HS-27A (cell line): ENCODE results near the gene COTL1.
"Not testable (repeated sequence)": the region's sequence is repeated elsewhere in the genome, so short reads cannot be mapped to it uniquely, and the experiment has no call there.

Experiments used
- DNase-seq: peaks from one replicate; pipeline ENCODE4 v3.0.0-alpha.2; 2012; ENCODE audit warnings: low read depth, missing footprints

COTL1 gene

DNA sequence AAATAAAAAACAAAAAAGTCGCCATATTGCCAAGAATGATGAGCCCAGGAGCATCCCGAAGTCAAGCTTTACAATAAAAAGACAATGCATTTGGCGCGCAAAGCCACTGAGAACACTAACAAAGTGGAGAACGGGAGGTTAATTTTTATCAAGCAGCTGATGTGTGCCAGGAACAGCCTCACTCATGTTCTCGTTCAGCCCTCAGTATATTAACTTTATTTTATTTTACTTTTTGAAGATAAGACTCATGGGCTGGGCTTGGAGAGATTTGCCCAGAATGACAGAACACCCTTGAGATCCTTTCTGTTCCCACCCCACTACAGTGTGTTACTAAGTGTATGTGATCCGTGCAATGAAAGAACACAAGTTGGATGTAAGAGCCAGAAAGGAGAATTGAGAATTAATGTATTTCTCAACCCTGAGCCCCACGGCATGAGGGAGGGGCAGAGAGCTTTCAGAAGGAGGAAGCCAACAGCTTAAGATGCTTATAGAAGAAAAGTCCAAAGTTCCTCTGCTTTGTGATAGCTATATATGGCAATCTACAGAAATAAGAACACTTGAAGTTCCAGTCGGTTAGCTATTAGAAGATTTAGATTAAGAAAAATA, 48.4 kb downstream of the COTL1 start:
- DNase-seq: no peak

DNA sequence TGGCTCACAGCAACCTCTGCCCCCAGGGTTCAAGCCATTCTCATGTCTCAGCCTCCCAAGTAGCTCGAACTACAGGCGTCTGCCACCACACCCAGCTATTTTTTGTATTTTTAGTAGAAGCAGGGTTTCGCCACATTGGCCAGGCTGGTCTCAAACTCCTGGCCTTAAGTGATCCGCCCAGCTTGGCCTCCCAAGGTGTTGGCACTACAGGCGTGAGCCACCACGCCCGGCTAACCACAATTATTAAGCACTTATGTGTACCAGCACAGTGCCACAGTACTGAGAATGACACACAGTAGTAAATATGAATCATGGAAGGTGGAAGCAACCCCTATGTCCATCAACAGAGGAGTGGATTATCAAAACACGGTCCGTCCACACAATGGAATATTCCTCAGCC, 49.8 kb downstream of the COTL1 start:
- no peak for DNase-seq

DNA sequence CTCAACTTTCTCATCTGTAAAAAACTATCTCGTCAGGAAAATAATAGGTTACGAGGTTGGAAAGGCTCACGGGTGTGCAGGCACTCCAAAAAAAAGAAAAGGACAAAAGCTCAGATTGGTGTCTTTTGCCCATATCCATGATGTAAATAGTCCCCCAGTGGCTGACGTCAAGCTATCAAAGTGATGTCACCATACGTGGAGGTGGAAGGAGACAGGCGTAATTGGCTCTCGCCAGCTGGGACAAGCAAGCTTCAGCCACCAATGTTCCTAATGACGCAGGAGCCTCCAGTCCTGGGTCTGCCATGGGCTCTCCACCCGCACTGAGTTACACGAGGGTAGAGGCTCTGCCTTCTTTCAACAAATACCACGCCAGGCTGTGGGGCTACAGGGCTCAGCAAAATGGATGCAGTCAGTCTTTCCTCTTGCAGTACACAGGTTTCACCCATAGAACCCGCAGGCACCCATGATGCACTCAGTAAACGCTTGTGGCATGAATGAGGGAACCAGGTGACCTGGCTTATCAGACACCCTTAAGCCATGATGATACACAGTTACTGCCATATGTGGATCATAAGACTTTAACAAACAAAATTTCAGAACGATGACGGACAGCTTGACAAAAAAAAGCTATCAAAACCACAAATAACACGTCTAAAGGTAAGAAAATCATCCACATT, 50.5 kb downstream of the COTL1 start:
- no peak for DNase-seq

DNA sequence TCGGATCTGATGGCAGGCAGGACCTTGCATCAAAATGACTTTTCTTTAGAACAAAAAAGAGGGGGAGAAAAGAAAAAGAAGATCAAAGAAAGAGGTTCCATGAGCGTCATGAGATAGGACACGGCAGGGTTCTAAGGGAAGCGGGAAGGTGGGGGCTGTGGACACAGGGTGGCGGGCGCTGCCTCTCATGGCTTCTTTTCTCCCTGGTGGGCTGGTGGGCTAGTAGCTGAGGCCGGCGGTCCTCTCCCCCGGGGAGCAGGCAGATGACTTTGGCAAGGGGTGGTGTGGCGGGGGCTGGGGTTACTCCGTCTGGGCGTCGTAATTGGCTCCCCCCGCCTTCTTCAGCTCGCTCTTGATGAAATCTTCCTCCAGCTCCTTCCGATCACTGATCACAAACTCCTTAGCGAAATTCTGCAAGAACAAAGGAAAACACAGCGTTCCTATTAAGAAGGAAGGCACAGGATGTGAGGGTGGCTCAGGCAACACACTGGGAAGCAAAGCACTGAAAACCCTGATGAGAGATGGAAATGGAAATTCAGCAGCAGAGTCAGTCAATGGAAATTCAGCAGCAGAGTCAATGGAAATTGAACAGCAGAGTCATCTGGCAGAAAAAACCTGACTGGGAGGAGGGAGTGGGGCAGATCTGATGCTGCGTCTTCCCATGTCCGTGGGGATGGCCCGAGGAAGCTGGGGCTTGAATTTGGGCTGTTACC, 51.2 kb downstream of the COTL1 start:
- no peak for DNase-seq

DNA sequence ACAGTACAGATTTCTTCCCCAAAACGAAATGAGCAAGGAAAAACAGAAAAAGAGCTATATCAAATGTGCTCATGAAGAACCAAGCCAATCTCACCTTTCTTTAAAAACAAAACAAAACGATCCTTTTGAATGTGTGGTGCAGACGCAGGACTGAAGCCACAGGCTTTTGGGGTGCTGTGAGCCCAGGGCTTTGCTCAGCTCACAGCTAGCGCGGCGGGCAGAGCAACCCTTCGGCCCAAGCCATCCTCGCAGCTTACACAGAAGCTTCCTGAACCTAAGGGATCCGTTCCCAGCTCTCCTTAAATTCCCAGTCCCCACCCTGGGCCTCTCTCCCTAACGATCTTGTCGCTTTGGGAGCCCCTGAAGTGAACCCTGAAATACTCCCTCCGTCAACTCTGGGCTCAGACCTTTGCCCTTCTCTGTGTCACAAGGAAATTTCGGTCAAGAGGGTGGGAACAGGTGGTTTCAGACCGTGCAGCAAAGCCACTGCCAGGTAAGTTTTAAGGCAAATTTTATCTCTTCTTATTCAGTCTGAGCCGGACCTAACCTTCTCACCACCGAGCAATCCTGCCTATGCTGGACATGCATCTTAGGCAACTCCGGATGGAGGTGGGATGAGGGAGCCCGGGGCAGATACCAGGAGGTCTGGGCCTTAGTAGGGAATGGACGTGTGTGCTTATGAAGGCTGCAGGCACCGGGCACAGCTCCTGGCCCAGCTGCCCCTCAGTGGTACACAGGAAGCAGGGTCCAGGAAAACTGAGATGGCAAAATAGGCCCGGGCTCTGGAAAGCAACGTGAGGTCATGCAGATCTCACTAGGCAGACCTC, 52.0 kb downstream of the COTL1 start:
- no peak for DNase-seq

DNA sequence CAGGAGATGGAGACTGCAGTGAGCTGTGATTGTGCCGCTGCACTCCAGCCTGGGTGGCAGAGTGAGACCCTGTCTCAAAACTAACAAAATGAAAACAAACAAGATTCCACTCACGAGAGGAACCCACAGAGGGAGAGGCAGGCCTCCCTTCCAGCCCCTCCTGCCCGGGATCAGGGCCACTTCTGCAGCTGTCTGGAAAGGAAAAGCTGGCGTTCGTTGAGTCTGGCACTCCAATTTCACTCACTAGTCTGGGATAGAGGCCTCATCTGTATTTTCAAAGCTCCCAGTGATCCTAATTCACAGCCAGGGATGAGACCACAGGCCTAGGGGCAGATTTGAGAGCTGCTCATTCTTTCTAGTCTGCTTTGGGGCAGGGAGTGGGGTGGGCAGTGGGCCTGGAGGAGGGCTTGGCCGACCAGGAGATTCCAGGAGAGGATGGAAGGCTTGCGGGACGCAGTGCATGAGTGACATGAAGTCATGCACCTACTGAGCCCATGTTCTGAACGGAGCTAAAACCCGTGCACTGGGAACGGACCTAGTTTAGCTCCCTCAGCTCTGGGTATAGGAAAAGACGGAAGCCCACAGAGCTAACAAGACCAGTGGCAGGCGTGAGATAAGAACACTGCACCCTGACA, 54.0 kb downstream of the COTL1 start:
- DNase-seq: no peak

DNA sequence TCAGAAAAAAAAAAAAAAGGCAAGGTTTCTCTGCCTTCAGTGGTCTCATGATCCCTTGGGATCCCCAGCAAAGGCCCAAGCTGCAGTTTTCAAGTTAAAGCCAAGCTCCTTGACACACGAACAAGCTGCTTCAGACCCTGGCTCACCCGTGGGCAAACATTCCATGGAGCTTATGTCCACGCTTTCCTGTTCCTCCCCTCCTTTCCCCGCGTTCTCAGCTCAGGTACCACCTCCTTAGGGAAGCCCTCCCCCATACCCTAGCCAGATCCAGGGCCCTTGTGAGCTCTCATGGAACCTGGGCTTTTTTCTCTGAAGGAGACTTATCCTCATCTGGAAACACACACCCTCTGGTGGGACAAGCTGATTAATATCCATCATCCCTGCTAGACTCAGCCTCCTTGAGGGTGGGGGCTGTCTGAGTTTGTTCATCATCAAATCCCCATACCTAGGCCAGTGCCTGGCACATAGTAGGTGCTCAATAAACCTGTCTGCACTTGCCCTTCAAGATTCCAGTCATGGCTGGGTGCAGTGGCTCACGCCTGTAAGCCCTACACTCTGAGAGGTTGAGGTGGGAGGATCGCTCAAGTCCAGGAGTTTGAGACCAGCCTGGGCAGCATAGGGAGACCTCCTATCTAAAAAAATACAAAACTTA, 54.7 kb downstream of the COTL1 start:
- no peak for DNase-seq

DNA sequence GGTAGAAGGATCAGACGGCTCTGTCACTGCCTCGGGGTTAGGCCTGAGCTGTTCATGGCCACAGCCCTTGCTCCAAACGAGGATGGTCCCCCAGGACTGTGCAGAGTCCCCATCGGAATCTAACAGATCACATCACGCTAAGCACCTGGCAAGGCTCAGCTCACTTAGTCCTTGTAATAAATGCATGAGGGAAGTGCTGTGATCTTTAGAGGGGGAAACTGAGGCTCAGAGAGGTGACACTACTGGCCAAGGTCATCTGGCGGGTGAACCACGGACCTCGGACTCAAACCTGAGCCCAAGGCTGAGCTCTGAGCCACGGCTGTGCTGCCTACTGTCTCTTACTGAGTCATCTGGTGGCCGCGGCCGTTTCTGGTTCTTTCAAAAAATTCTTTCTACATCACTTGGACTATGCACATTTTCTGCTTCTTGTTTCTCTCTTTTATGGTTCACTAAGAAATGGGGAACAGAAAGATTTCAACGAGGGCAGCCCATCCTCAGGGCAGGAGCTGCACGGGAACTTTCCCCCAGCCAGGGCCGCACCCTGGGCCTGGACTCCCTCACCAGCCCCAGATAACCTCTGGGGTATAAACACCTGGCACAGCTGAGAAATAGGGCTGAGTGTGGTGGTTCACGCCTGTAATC, 55.6 kb downstream of the COTL1 start:
- no peak for DNase-seq

DNA sequence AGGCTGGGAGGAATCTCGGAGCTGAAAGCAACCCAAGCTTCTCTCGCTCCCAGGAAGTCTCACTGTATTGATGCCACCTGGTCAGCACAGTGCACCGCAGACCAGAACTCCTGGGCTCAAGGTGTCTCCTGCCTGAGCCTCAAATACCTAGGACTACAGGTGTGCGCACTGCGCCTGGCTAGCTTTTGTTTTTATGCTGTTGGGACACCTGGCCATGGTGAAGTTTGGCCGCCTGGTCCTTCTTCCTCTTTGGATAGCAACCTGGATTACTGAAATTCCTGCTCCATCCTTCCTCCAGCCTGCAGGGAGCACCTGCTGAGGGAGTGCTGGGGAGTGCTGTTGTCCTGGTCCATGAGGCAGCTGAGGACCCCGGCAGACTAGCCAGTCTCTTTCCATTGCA, 56.6 kb downstream of the COTL1 start:
- no peak for DNase-seq

DNA sequence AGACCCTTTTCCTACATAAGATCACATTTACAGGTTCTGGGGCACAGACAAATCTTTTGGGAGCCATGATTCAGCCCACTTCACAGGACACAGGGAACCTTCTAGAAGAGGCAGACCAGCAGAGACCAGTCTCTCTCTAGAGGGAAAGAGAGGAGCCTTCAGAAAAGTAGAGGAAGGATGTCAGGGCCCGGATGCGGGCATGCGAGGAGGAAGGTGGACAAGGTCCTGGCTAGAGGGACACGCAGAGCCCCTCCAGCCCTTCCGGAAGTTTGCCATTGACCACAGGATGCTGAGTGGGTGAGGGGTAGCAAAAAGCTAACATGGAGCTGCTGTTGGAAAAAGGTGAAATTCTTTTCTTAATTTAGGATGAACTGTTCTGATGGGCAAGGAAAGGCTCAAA, 57.6 kb downstream of the COTL1 start:
- no peak for DNase-seq

DNA sequence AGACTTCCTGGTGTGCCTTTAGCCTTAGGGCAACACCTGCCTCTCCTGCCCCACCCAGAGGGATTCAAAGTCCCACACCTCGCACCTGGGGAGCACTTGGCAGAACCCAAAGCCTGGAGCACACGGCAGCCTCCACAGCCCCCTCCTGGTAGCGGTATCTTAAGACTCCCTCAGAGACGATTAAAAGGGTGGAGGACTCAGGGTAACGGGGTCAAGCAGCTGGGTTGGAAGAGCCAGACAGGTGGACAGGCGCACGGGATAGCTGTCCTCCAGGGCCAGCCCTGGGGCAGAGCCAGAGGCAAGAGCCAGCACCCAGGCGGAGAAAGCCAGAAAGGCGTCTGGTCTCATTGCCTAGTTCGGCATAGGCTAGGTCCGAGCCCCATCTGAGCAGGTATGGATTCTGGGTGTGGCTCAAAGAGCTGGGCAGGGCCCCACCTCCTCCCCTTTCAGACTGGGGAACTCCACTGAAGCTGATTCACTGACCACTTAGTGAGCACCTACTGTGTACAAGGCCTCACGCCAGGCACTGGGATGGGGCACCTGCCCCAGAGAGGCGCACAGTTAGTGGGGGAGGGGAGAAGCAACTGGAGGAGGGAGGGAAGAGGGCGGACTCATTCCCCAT, 58.5 kb downstream of the COTL1 start:
- DNase-seq: no peak

DNA sequence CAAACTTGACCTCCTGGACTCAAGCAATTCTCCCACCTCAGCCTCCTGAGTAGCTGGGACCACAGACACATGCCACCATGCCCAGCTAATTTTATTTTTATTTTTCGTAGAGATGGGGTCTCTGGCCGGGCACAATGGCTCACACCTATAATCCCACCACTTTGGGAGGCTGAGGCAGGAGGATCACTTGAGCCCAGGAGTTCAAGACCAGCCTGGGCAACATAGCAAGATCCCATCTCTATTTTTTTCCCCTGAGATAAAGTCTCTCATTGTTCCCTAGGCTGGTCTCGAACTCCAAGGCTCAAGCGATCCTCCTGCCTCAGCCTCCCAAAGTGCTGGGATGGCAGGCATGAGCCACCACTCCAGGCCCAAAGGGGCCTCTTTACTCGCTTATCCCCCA, 59.0 kb downstream of the COTL1 start:
- not testable (repeated sequence) for DNase-seq

DNA sequence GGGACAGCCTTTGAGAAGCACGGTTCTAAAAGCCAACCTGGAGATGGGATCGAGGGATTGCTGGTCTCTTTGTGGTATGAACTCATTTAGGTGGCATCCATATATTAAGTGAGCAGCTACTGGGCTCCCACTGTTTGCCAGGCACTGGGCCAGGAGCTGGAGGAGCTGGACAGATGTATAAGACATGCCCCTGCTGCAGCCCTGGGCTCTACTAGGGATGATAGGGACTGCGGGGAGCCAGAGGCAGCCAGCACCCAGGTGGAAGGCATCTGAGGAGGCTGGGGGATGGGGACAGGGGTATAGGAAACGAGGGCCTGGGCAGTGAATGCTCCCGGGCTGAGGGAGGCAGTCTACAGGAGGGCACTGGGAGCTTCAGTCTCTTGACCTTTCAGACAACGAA, 60.4 kb downstream of the COTL1 start:
- no peak for DNase-seq

DNA sequence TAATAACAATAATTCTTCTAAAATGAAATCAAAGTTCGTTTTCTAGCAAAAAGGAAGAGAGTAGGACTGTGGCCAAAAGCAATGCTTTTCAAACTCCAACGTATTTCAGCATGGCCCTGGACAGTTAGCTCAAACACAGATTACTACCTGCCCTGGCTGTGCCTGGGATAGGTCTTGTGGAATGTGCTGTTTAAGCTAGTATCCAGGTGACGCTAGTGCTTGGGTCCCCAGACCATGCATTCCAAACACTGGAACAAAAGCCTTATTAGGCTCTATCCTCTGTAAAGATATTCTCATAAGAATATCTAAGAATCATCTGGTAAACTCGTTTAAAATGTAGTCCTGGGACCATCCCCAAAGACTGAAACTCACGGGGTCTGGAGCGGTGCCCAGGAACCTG, 60.8 kb downstream of the COTL1 start:
- DNase-seq: no peak

DNA sequence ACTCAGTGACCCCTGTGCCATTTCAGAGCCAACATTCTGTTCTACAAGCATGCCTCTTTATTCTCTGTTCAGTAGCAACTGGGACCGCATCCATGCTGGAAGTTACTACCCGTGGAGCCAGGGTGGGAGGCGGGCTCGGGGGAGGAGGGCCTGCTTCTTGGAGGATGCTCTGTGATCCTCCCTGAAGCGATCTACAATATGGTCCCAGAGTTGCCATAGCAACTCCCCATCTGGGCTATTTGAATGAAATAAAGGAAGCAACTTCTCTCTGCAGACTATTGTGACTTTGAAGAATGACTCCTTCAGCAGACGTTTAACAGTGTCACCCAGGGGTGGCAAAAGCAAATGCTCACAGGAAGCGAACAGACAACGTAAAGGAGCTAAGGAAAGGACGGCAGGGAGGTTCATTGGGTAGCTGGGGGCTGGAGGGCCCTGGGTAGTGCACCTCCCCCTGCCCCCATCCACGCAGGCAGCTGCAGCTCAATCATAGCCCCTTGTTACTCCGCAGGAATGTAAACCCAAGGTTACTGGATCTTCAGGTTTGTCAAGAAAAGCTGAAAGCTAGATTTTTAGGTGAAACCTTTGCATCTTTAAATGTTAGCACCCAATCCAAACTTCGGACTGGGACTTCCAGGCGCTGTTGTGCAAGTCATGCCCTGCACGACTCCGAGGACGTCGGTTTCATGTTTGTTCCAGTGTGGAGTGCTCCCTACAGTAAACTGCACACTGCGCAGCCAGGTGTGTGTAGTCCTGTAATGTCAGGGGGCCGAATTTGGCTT, 62.3 kb downstream of the COTL1 start:
- no peak for DNase-seq

DNA sequence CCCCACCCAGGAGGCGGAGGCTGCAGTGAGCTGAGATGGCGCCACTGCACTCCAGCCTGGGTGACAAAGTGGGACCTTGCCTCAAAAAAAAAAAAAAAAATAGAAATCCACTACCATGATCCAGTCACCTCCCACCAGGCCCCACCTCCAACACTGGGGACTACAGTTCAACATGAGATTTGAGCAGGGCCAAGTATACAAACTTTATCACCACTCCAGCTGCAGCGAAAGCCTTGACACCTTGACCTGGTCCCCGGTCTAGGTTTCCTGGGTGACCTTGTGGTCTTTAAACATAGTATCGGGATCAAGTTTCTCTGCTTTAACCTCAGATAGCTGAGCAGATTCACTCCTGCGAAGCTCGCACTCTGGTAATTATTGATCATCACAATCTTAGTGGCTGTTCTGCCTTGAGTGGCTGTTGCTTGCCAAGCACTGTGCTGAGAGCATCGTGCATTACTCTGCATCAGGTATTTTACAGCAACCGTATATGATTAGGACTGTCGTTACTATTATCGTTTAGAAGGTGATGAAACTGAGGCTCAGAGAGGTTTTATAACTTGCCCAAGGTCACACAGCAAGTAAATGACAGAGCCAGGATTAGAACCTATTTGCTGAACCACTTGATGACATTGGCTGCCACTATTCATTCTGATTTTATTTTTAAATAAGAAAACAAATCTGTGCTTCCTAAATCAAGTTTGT, 63.1 kb downstream of the COTL1 start:
- no peak for DNase-seq

DNA sequence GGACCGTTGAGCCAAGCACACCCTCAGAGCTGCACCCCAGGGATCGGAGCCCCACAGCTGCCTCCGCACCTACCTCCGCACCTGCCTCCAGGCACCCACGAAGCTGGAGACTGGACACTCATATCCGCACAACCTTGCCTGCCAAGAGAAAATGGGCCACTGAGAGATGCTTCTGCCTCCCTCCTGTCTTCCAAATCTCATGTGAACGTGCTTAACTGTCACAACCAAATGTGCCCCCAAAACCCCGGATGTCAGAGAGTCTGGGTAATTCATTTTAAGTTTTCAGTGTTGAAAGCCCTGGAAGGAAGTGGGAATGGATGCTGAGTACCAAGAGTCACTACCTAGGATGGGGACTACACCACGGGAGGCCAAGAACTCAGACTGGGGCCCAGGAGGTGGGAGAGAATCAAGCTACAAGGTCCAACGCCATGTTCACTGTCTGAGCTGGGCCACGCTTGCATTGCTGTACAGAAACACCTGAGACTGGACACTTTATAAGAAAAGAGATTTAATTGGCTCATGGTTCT, 63.9 kb downstream of the COTL1 start:
- DNase-seq: no peak

DNA sequence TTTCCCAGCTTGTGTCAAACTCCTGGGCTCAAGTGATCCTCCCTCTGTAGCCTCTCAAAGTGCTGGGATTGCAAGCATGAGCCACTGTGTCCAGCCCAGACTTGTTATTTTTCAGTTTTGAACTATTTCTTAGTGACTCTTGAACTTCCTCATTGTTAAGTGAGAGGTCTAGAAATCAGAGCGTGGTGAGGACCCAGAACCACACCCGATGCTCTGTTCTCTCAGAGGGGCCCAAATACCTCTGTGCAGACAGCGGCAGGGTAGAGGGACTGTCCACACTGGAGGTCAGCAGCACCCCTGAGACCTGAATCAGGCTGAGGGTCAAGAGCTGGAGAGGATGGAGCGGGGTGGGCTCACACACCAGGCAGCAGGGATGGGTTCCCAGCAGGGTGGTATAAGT, 65.7 kb downstream of the COTL1 start:
- no peak for DNase-seq

DNA sequence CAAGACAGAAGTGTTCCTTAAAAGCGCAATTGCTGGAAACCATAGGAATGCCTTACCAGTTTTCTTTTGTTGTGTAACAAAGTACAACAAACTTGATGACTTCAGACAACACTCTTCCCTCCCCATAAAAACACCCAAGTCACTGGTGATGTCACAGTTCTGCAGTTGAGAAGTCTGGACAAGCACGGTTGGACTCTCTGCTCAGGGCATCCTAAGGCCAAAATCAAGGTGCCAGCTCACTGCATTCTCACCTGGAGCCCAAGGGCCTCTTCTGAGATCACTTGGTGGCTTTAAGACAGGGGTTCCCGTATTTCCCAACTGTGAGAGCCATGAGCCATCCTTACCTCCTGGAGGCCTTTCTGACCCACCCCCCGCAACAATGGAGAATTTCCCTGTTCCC, 67.8 kb downstream of the COTL1 start:
- no peak for DNase-seq
